A549 (cell line): ENCODE results near the gene ENTPD7. TPM values are rescaled to one million over a fixed set of nuclear protein-coding genes. Genes with fewer than 3 reads are reported as not detected.

Source experiments
- ATAC-seq, 2 experiments: fragments of 200-7000 bp in 1 of 2; fragments of >200 bp in 1 of 2; cut with Nextera tagmentation in 1 of 2; cut with Tn5 transposase in 1 of 2; 3 replicates each; pipeline versions ENCODE4 v1.8.0 to v1.9.1; 2018 to 2020; ENCODE audit warnings: mild to moderate bottlenecking in 1 of 2, moderate library complexity in 1 of 2
- CTCF ChIA-PET: fragments of 300-600 bp; sonication (Branson Sonifier 250); formaldehyde crosslinking; extraction: SDS; loops from one replicate; lab custom pipeline; 2021; ENCODE audit warnings: antibody characterized with exemption, inconsistent platforms; lab: Yijun Ruan, JAX
- POLR2A ChIA-PET: fragments of 350-600 bp; formaldehyde crosslinking; extraction: SDS; loops from one replicate; lab custom pipeline; 2021; ENCODE audit warnings: antibody characterized with exemption, inconsistent platforms; lab: Yijun Ruan, JAX
- DNase-seq, 2 experiments: peaks; one replicate each; pipeline versions ENCODE4 v3.0.0 to v3.0.0-alpha.2; 2011 to 2016; ENCODE audit warnings: low read depth in 1 of 2, low spot score in 1 of 2
- FAIRE-seq: peaks from 2 replicates; lab custom pipeline; 2011; peaks lifted over from hg19 to GRCh38; lab: Jason Lieb, UNC
- H3K27ac ChIP-seq, 2 experiments: fragments of >200 bp; sonication (Bioruptor Twin); formaldehyde crosslinking; 3 replicates each; pipeline ENCODE4 v1.5.1; 2016 to 2017
- H3K4me1 ChIP-seq: fragments of >200 bp; sonication (Bioruptor Twin); formaldehyde crosslinking; 3 replicates; pipeline ENCODE4 v1.6.1; 2016
- H3K4me2 ChIP-seq: fragments of >200 bp; sonication (Bioruptor Twin); formaldehyde crosslinking; 3 replicates; pipeline ENCODE4 v1.6.1; 2016
- H3K4me3 ChIP-seq: fragments of >200 bp; sonication (Bioruptor Twin); formaldehyde crosslinking; 3 replicates; pipeline ENCODE4 v1.5.1; 2016
- H3K9me3 ChIP-seq: fragments of >200 bp; sonication (Bioruptor Twin); formaldehyde crosslinking; 3 replicates; pipeline ENCODE4 v1.6.1; 2016
- ATOH8 ChIP-seq: fragments of 250-450 bp; sonication (Bioruptor Pico); IDR thresholded peaks from 2 replicates; pipeline ENCODE4 v1.5.0; 2020; ENCODE audit warnings: low read depth, mild to moderate bottlenecking, moderate library complexity
- BHLHE40 ChIP-seq: IDR thresholded peaks from 2 replicates; pipeline ENCODE4 v1.6.1; 2012; ENCODE audit warnings: low read depth, low read length, inconsistent platforms
- CBX2 ChIP-seq: fragments of 200-600 bp; sonication (generic); IDR thresholded peaks from 2 replicates; pipeline ENCODE4 v1.6.1; 2016; ENCODE audit warnings: low read depth, mild to moderate bottlenecking, borderline replicate concordance
- CBX8 ChIP-seq: fragments of 200-600 bp; sonication (generic); IDR thresholded peaks from 2 replicates; pipeline ENCODE4 v1.6.1; 2016
- EHMT2 ChIP-seq: fragments of 200-600 bp; sonication (generic); IDR thresholded peaks from 2 replicates; pipeline ENCODE4 v1.6.1; 2016; ENCODE audit warnings: antibody characterized with exemption, low read depth, mild to moderate bottlenecking, moderate library complexity
- EP300 ChIP-seq, 2 experiments: fragments of >200 bp; sonication (Bioruptor Twin); formaldehyde crosslinking; IDR thresholded peaks; 2 replicates in 1 of 2; 3 replicates in 1 of 2; pipeline ENCODE4 v1.6.1; 2016 to 2017
- FOSB ChIP-seq: fragments of 250-450 bp; sonication (Bioruptor Pico); IDR thresholded peaks from 2 replicates; pipeline ENCODE4 v1.5.0; 2020; ENCODE audit warnings: mild to moderate bottlenecking, moderate library complexity
- FOXS1 ChIP-seq: fragments of 250-450 bp; sonication (Bioruptor Pico); IDR thresholded peaks from 2 replicates; pipeline ENCODE4 v1.5.0; 2020; ENCODE audit warnings: mild to moderate bottlenecking, moderate library complexity
- GATA3 ChIP-seq: IDR thresholded peaks from 2 replicates; pipeline ENCODE4 v1.6.1; 2012; ENCODE audit warnings: borderline replicate concordance
- HDAC2 ChIP-seq: fragments of 200-600 bp; sonication (generic); IDR thresholded peaks from 2 replicates; pipeline ENCODE4 v1.6.1; 2016
- HES2 ChIP-seq: fragments of >200 bp; sonication (Bioruptor Twin); formaldehyde crosslinking; IDR thresholded peaks from 2 replicates; pipeline ENCODE4 v1.6.1; 2016
- HMGXB4 ChIP-seq: fragments of 250-450 bp; sonication (Bioruptor Pico); IDR thresholded peaks from 2 replicates; pipeline ENCODE4 v1.5.0; 2021; ENCODE audit warnings: mild to moderate bottlenecking, moderate library complexity, borderline replicate concordance
- HOXB13 ChIP-seq: fragments of 250-450 bp; sonication (Bioruptor Pico); IDR thresholded peaks from 2 replicates; pipeline ENCODE4 v1.5.0; 2020; ENCODE audit warnings: low read depth, mild to moderate bottlenecking, moderate library complexity
- MAFK ChIP-seq: fragments of 450-650 bp; IDR thresholded peaks from 2 replicates; pipeline ENCODE4 v1.6.1; 2014; ENCODE audit not compliant: partially characterized antibody
- MAZ ChIP-seq: fragments of 150-350 bp; IDR thresholded peaks from 2 replicates; pipeline ENCODE4 v1.6.1; 2014; ENCODE audit warnings: antibody characterized with exemption, low read depth, low read length, borderline replicate concordance
- NPAS2 ChIP-seq: fragments of 250-450 bp; sonication (Bioruptor Pico); IDR thresholded peaks from 2 replicates; pipeline ENCODE4 v1.8.0; 2022; ENCODE audit warnings: mild to moderate bottlenecking, moderate library complexity, borderline replicate concordance
- PBX3 ChIP-seq: IDR thresholded peaks from 2 replicates; pipeline ENCODE4 v1.6.1; 2012
- RAD21 ChIP-seq, 2 experiments: fragments of >200 bp in 1 of 2; sonication (Bioruptor Twin) in 1 of 2; formaldehyde crosslinking in 1 of 2; IDR thresholded peaks in 1 of 2; conservative IDR thresholded peaks in 1 of 2; 2 replicates in 1 of 2; 3 replicates in 1 of 2; pipeline ENCODE4 v1.6.1; 2012 to 2018; ENCODE audit warnings: inconsistent platforms in 1 of 2
- RFX5 ChIP-seq: fragments of 450-650 bp; IDR thresholded peaks from 2 replicates; pipeline ENCODE4 v1.7.1; 2014; ENCODE audit warnings: antibody characterized with exemption, mild to moderate bottlenecking, moderate library complexity
- SMC3 ChIP-seq: fragments of >200 bp; sonication (Bioruptor Twin); formaldehyde crosslinking; IDR thresholded peaks from 3 replicates; pipeline ENCODE4 v1.6.1; 2018; ENCODE audit warnings: inconsistent platforms
- SREBF2 ChIP-seq: fragments of 450-650 bp; IDR thresholded peaks from 2 replicates; pipeline ENCODE4 v1.6.1; 2014; ENCODE audit warnings: mild to moderate bottlenecking, moderate library complexity
- TP53 ChIP-seq: fragments of 250-450 bp; sonication (Bioruptor Pico); IDR thresholded peaks from 2 replicates; pipeline ENCODE4 v1.5.0; 2021; ENCODE audit warnings: mild to moderate bottlenecking, moderate library complexity
- USF2 ChIP-seq: fragments of 450-650 bp; IDR thresholded peaks from 2 replicates; pipeline ENCODE4 v1.6.1; 2014; ENCODE audit warnings: antibody characterized with exemption
- ZC3H11A ChIP-seq: fragments of 450-650 bp; IDR thresholded peaks from 2 replicates; pipeline ENCODE4 v1.6.1; 2014; ENCODE audit warnings: antibody characterized with exemption, mild to moderate bottlenecking
- ZFP36 ChIP-seq: fragments of 450-650 bp; IDR thresholded peaks from 2 replicates; pipeline ENCODE4 v1.6.1; 2014; ENCODE audit warnings: borderline replicate concordance; ENCODE audit not compliant: partially characterized antibody
- ZNF302 ChIP-seq: fragments of 250-450 bp; sonication (Bioruptor Pico); IDR thresholded peaks from 2 replicates; pipeline ENCODE4 v1.9.0; 2021; ENCODE audit warnings: inconsistent platforms, mild to moderate bottlenecking, moderate library complexity
- ZSCAN20 ChIP-seq: fragments of 250-450 bp; sonication (Bioruptor Pico); IDR thresholded peaks from 2 replicates; pipeline ENCODE4 v1.8.0; 2022; ENCODE audit warnings: mild to moderate bottlenecking, moderate library complexity
- WGBS: methylation state at CpG from one replicate; pipeline ENCODE4 v1.1.6; 2017; ENCODE audit errors: missing lambda C conversion rate; 5-methylcytosine and 5-hydroxymethylcytosine counted together
- polyA plus RNA-seq, 4 experiments: library from polyadenylated mRNA; depleted of rRNA in 3 of 4; stranded (reverse); fragments of >200 nt; fragmentation: RNase III in 1 of 4; extraction: RNeasy Plus Mini Kit Qiagen cat#74134 plus additional on column Dnase treatment in 1 of 4; gene quantifications; 2 replicates in 3 of 4; 3 replicates in 1 of 4; pipeline ENCODE4 v1.2.3, GENCODE V29; 2011 to 2017

The ENTPD7 gene
- polyA plus RNA-seq, 2 of the 4 experiments (the other 2 are of a cell fraction) = 6.8 to 10.4 TPM

GRCh38 chr10:99685597-99685967 lies 26.3 kb downstream of the ENTPD7 start:
- no peaks in the 10 kb centered on the region for H3K9me3 ChIP-seq
- no peak overlapping the region for H3K4me3 ChIP-seq
- DNase-seq (no peak), FAIRE-seq (no peak), ATAC-seq (no peak)
- CTCF ChIA-PET = interaction anchor here (0.6 to 1.5 kb wide), 2 partner anchors 20 to 88 kb away, joined by 3 to 5 read pairs; no protein-coding TSS in a partner anchor
- POLR2A ChIA-PET = no interaction called here
- H3K27ac ChIP-seq = no peak overlapping the region
- H3K4me2 ChIP-seq = no peak overlapping the region
- peaks cover 25% of the 10 kb centered on the region for H3K4me1 ChIP-seq
- no peak for TF ChIP-seq PBX3
- TF ChIP-seq SREBF2 = no peak
- TF ChIP-seq GATA3 = no peak
- no peak for TF ChIP-seq MAZ
- TF ChIP-seq TP53 = no peak
- TF ChIP-seq EHMT2 = no peak
- no peak for TF ChIP-seq CBX2
- no peak for TF ChIP-seq HOXB13 (CRISPR knock-in tag)
- TF ChIP-seq ZNF302 = no peak
- no peak for TF ChIP-seq ZSCAN20 (CRISPR knock-in tag)
- no peak for TF ChIP-seq NPAS2
- TF ChIP-seq HMGXB4 (CRISPR knock-in tag) = no peak
- 87% methylated on average over 2 of the region's 2 CpGs for WGBS

GRCh38 chr10:99689461-99689860 lies 30.2 kb downstream of the ENTPD7 start:
- POLR2A ChIA-PET = no interaction called here
- CTCF ChIA-PET = no interaction called here
- no peaks in the 10 kb centered on the region for H3K9me3 ChIP-seq
- H3K27ac ChIP-seq = no peak overlapping the region
- DNase-seq = no peak
- peak; percentile 46 for FAIRE-seq
- no peak overlapping the region for H3K4me2 ChIP-seq
- ATAC-seq = no peak
- peaks cover 8% of the 10 kb centered on the region; the same call in 2 of the 3 replicates for H3K4me1 ChIP-seq
- no peak overlapping the region for H3K4me3 ChIP-seq
- TF ChIP-seq GATA3 (no peak), FOSB (CRISPR knock-in tag) (no peak), BHLHE40 (no peak), SMC3 (no peak), ZC3H11A (no peak), RAD21 (conservative IDR thresholded peaks at IDR 0.05 in 1 of 2, IDR thresholded peaks at IDR 0.05 in 1 of 2) (no peak), USF2 (no peak), EHMT2 (no peak), HDAC2 (no peak), FOXS1 (CRISPR knock-in tag) (no peak), EP300 (IDR thresholded peaks at IDR 0.05) (no peak)
- 91% methylated on average over 1 of the region's 1 CpG for WGBS

- Histone ChIP-seq H3K4me3 (no peak overlapping the region), H3K4me1 (no peaks in the 10 kb centered on the region), H3K4me2 (no peak overlapping the region), H3K27ac (no peak overlapping the region), H3K9me3 (no peaks in the 10 kb centered on the region)
- ATAC-seq (no peak), DNase-seq (no peak), FAIRE-seq (no peak)
- 89% methylated on average over 3 of the region's 3 CpGs for WGBS
- ChIA-PET CTCF (interaction anchor here (0.6 to 1.1 kb wide), 2 partner anchors 20 to 38 kb away, joined by 3 read pairs; partner anchors contain the start of gene CUTC), POLR2A (no interaction called here)
- TF ChIP-seq MAFK (no peak), ZFP36 (no peak), USF2 (no peak), CBX8 (no peak), EP300 (IDR thresholded peaks at IDR 0.05) (no peak), FOXS1 (CRISPR knock-in tag) (no peak), ATOH8 (CRISPR knock-in tag) (no peak), SMC3 (no peak), HOXB13 (CRISPR knock-in tag) (no peak), HES2 (no peak), RFX5 (no peak), CBX2 (no peak)
These were observed 34.7 kb downstream of the ENTPD7 start for GRCh38 chr10:99693933-99694583.
